ENCODE data around the gene ING5.

DNA sequence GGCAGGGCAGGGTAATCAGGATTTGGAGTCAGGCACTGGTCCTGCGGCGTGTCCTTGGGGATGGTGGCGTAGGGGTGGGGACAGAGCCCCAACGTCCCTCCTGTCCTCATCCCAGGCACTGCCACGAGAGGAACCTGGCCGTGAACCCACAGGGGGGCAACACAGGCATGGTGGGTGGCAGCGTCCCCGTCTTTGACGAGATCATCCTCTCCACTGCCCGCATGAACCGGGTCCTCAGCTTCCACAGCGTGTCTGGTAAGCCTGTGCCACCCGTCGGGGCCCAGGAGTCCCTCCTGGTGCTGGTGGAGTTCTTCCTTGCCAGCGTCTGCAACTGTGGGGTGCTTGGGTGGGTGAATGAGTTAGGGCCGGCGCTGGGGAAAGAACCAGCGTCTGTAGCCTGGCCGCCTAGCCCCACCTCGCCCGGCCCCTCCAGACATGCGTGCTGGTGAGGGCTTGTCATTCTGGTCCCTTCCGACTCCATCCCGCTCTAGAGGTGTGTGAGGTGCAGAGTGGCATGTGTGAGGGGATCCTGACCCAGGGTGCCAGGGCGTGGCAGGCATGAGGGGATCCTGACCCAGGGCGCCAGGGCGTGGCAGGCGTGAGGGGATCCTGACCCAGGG, 40.6 kb downstream of the ING5 start:
- no peak for TF ChIP-seq CTCF (IDR thresholded peaks at IDR 0.05; ENCODE audit: insufficient read depth, low read length)
- TF ChIP-seq, protein P1, sequence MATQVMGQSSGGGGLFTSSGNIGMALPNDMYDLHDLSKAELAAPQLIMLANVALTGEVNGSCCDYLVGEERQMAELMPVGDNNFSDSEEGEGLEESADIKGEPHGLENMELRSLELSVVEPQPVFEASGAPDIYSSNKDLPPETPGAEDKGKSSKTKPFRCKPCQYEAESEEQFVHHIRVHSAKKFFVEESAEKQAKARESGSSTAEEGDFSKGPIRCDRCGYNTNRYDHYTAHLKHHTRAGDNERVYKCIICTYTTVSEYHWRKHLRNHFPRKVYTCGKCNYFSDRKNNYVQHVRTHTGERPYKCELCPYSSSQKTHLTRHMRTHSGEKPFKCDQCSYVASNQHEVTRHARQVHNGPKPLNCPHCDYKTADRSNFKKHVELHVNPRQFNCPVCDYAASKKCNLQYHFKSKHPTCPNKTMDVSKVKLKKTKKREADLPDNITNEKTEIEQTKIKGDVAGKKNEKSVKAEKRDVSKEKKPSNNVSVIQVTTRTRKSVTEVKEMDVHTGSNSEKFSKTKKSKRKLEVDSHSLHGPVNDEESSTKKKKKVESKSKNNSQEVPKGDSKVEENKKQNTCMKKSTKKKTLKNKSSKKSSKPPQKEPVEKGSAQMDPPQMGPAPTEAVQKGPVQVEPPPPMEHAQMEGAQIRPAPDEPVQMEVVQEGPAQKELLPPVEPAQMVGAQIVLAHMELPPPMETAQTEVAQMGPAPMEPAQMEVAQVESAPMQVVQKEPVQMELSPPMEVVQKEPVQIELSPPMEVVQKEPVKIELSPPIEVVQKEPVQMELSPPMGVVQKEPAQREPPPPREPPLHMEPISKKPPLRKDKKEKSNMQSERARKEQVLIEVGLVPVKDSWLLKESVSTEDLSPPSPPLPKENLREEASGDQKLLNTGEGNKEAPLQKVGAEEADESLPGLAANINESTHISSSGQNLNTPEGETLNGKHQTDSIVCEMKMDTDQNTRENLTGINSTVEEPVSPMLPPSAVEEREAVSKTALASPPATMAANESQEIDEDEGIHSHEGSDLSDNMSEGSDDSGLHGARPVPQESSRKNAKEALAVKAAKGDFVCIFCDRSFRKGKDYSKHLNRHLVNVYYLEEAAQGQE (IDR thresholded peaks at IDR 0.05; ENCODE audit: insufficient replicate concordance, low read depth), result no peak
- TF ChIP-seq SPI1 (IDR thresholded peaks at IDR 0.05; ENCODE audit: borderline replicate concordance, low read depth), result no peak
- TF ChIP-seq POLR2AphosphoS5 (IDR thresholded peaks at IDR 0.05; ENCODE audit: low read depth), result no peak
- TF ChIP-seq GABPA (IDR thresholded peaks at IDR 0.05; ENCODE audit: low read depth), result no peak

Data from HL-60 (cell line).